HPDE6-E6E7 (cell line): ENCODE results near the gene PKDREJ.
A peak's percentile ranks its signal among the peaks of the same experiment; 100 is the strongest.

Experiments used
- DNase-seq: peaks from one replicate; pipeline ENCODE4 v3.0.0; 2011; ENCODE audit warnings: missing footprints; ENCODE audit errors: extremely low spot score

Gene PKDREJ

GRCh38 chr22:46239261-46240048 is 23.7 kb downstream of the PKDREJ start:
- peak; percentile 9 for DNase-seq

- no peak for DNase-seq
These were observed 24.6 kb downstream of the PKDREJ start for GRCh38 chr22:46238541-46238940.

GRCh38 chr22:46237453-46238124 is 25.6 kb downstream of the PKDREJ start:
- DNase-seq, result no peak

- no peak for DNase-seq
These were observed 28.2 kb downstream of the PKDREJ start for GRCh38 chr22:46234969-46235368.

GRCh38 chr22:46233231-46233630 is 29.9 kb downstream of the PKDREJ start:
- no peak for DNase-seq

GRCh38 chr22:46230262-46230901 is 32.8 kb downstream of the PKDREJ start:
- DNase-seq, result no peak

- DNase-seq, result no peak
These were observed 33.4 kb downstream of the PKDREJ start for GRCh38 chr22:46229701-46230100.

- DNase-seq, result no peak
These were observed 36.6 kb downstream of the PKDREJ start for GRCh38 chr22:46226577-46226976.

- no peak for DNase-seq
These were observed 37.5 kb downstream of the PKDREJ start for GRCh38 chr22:46225631-46226030.

- DNase-seq, result no peak
These were observed 38.2 kb downstream of the PKDREJ start for GRCh38 chr22:46224898-46225290.

- DNase-seq, result no peak
These were observed 38.9 kb downstream of the PKDREJ start for GRCh38 chr22:46224044-46224897.

- DNase-seq, result no peak
These were observed 42.2 kb downstream of the PKDREJ start for GRCh38 chr22:46220921-46221320.

- DNase-seq, result no peak
These were observed 43.5 kb downstream of the PKDREJ start for GRCh38 chr22:46219636-46220035.

- DNase-seq, result no peak
These were observed 48.5 kb downstream of the PKDREJ start for GRCh38 chr22:46214616-46215015.

GRCh38 chr22:46214149-46214548 is 49.0 kb downstream of the PKDREJ start:
- DNase-seq, result no peak

- no peak for DNase-seq
These were observed 50.1 kb downstream of the PKDREJ start for GRCh38 chr22:46213052-46213451.

GRCh38 chr22:46212195-46212594 is 50.9 kb downstream of the PKDREJ start:
- DNase-seq, result no peak

GRCh38 chr22:46209262-46209661 is 53.9 kb downstream of the PKDREJ start:
- DNase-seq, result no peak
